Stimulated activated CD8-positive, alpha-beta memory T cell treated with anti-CD3 and anti-CD28 coated beads, Interleukin-15, amount 100 ng/mL, for 1 hour (primary cell): ENCODE measurements around the gene LCOR.
"Not testable (repeated sequence)": the region's sequence is repeated elsewhere in the genome, so short reads cannot be mapped to it uniquely, and the experiment has no call there.

Experiments
- DNase-seq: peaks from one replicate; pipeline ENCODE4 v3.0.0-alpha.2; 2020; ENCODE audit warnings: low read depth

LCOR gene

GRCh38 chr10:96840841-96841518 is 8.9 kb downstream of the LCOR start:
- DNase-seq: no peak

GRCh38 chr10:96842896-96843723 is 11.0 kb downstream of the LCOR start:
- no peak for DNase-seq

GRCh38 chr10:96843823-96844222 is 11.7 kb downstream of the LCOR start:
- no peak for DNase-seq

GRCh38 chr10:96846395-96846794 is 14.3 kb downstream of the LCOR start:
- DNase-seq: no peak

- no peak for DNase-seq
Observed at GRCh38 chr10:96846926-96847325, 14.8 kb downstream of the LCOR start.

- not testable (repeated sequence) for DNase-seq
Observed at GRCh38 chr10:96847356-96847755, 15.3 kb downstream of the LCOR start.

- DNase-seq: no peak
Observed at GRCh38 chr10:96850113-96850512, 18.0 kb downstream of the LCOR start.

- DNase-seq: no peak
Observed at GRCh38 chr10:96850825-96851224, 18.7 kb downstream of the LCOR start.

GRCh38 chr10:96851281-96851680 is 19.2 kb downstream of the LCOR start:
- DNase-seq: no peak

- no peak for DNase-seq
Observed at GRCh38 chr10:96856317-96856716, 24.2 kb downstream of the LCOR start.

- no peak for DNase-seq
Observed at GRCh38 chr10:96857301-96858012, 25.4 kb downstream of the LCOR start.

- DNase-seq: no peak
Observed at GRCh38 chr10:96858038-96858705, 26.1 kb downstream of the LCOR start.

- no peak for DNase-seq
Observed at GRCh38 chr10:96858706-96859050, 26.6 kb downstream of the LCOR start.

GRCh38 chr10:96860631-96861277 is 28.7 kb downstream of the LCOR start:
- DNase-seq: no peak

GRCh38 chr10:96863922-96864543 is 31.9 kb downstream of the LCOR start:
- DNase-seq: no peak

- no peak for DNase-seq
Observed at GRCh38 chr10:96873086-96873485, 41.0 kb downstream of the LCOR start.

- no peak for DNase-seq
Observed at GRCh38 chr10:96873756-96874467, 41.8 kb downstream of the LCOR start.

GRCh38 chr10:96878057-96878456 is 46.0 kb downstream of the LCOR start:
- no peak for DNase-seq

- no peak for DNase-seq
Observed at GRCh38 chr10:96880575-96880974, 48.5 kb downstream of the LCOR start.

- no peak for DNase-seq
Observed at GRCh38 chr10:96889415-96890171, 57.5 kb downstream of the LCOR start.
